ENCODE measurements around the gene ORC3.
"Not testable (repeated sequence)": the region's sequence is repeated elsewhere in the genome, so short reads cannot be mapped to it uniquely, and the experiment has no call there.

The ORC3 gene

DNA sequence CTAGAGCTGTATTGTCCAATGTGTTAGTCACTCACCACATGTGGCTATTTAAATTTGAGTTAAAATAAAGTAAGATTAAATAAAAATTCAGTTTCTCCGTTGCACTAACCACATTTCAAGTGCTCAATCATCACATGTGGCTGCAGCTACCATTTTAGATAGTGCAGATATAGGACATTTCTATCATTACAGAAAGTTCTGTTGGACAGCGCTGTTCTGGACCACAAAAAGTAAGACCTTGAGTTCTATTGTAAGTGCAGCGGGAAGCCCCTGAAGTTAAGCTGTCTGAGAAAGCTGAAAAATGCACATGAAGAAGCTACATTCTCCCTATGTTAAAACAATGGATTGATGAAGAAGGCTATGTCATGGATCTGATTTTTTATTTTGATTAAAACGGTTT, 1.1 kb downstream of the ORC3 start:
- DNase-seq (ENCODE audit: low read depth in 1 of 2, low spot score in 1 of 2): no peak

DNA sequence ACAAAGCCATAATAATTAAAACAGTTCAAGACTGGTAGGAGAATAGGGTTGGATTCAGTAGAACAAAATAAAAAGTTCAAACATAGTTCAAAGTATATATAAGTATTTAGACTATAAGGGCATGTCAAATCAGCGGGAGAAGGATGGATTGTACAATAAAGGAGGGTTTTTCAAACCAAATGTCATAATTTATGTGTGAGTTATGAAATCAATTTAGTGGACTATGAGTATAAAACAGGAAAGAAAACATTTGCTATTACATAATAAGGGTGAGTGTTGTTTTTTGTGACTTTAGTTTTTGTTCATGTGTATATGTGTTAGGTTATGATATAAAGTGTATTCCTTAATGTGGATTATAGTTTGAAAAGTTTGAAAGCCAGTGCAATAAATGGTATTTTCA, 10.6 kb downstream of the ORC3 start:
- no peak for DNase-seq (ENCODE audit: low read depth in 1 of 2, low spot score in 1 of 2)

DNA sequence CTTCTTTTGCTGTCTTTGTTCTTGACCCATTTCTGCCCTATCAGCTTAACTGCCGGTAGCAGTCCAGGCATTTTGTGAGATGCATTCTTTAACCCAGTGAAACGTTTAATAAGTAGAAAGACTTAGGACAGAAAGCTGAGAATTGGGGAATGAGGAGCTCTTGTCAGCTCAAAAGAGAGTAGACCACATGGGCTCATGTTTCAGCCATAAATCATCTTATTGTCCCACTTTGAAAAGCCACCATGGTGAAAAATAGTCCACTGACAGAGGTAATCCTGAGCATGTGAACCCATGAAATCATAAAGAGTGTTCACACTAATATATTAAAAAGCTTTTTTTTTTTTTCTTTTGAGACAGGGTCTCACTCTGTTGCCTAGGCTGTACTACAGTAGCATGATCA, 16.3 kb downstream of the ORC3 start:
- DNase-seq (ENCODE audit: low read depth in 1 of 2, low spot score in 1 of 2): no peak

DNA sequence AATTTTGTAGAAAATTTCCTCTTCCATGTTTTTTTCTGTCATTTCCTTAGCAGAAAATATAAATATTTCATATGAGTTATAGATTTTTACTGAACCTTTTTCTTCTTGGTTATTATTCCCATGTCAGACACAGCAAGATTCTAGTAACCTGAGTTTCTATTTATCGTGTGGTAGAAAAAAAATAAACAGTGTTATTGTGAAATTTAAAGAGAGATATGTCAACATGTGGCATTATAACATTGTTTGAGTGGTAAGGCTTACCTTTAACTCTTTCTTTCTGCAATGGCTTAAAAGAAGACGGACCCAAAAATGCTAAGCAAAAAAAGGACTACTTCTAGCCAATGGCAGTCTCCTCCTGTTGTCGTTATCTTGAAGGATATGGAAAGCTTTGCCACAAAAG, 18.9 kb downstream of the ORC3 start:
- DNase-seq (ENCODE audit: low read depth in 1 of 2, low spot score in 1 of 2): no peak

DNA sequence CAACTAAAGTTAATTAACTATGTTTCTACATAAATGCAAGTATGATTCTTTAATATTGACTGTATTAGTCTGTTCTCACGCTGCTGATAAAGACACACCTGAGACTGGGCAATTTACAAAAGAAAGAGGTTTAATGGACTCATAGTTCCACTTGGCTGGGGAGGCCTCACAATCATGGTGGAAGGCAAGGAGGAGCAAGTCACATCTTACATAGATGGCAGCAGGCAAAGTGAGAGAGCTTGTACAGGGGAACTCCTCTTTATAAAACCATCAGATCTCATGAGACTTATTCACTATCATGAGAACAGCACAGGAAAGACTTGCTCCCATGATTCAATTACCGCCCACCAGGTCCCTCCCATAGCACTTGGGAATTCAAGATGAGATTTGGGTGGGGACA, 23.1 kb downstream of the ORC3 start:
- not testable (repeated sequence) for DNase-seq (ENCODE audit: low read depth in 1 of 2, low spot score in 1 of 2)

DNA sequence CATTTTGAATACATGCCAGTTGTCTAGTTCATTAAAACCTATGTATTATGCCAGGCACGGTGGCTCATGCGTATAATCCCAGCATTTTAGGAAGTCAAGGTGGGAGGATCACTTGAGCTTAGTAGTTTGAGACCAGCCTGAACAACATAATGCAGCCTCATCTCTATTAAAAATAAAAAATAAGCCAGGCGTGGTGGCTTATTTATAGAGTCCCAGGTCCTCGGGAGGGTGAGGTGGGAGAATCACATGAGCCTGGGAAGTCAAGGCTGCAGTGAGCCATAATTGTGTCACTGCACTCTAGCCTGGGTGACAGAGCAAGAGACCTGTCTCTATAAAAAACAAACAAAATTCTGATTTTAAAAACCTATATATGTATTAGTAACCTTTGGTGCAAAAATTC, 27.5 kb downstream of the ORC3 start:
- no peak for DNase-seq (ENCODE audit: low read depth in 1 of 2, low spot score in 1 of 2)

DNA sequence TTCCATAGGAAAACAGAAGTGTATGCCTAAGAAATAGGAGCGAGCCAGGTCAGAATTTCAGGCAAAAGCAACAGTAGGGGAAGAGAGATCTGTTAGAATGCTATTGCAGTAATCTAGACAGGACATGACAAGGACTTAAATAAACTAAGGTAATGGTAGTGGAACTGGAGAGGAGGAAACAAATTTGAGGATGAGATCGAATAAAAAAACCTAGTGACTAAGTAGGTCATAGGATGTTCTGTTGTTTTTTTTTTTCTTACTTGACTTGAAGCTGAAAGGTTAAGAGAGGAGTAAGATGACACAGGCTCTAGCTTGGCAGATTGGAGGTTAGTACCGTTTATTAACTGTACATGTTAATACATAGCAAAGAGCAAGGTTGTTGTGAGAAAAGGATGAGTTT, 28.6 kb downstream of the ORC3 start:
- no peak for DNase-seq (ENCODE audit: low read depth in 1 of 2, low spot score in 1 of 2)

DNA sequence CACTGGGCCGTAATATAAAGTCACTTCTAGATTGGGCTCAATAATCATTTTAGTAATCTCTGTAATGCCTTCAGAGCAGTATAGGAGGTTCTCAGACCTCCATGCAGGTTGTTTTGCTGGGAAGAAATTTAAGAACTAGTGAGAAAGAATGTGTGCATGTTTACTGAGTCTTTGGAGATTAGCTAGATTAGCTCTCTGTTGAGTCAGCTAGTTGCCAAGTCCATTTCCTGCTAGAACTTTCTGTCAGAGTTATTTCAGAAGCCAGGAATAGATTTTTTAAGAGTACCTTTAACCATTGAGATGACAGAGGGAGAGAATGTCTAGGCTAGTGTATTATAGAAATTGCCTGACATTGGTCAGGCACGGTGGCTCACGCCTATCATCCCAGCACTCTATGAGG, 33.3 kb downstream of the ORC3 start:
- DNase-seq (ENCODE audit: low read depth in 1 of 2, low spot score in 1 of 2): no peak

DNA sequence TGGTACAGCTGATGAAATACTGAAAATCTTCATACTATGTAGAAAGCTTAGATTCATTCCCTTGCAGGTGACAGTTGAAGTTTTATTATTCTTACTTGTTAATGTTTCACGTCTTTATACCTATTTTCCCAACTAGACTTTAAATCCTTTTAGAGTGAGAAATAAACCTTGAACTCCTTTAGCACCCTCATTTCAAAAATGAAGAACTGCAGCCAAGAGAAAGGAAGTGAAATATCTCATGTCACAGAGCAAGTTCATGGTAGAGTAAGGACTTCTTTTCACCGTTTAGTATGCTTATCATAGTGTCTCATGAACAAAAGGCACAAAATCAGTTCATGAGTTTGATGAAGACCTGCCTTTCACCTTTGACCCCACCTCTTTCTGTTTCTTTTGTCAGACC, 38.5 kb downstream of the ORC3 start:
- no peak for DNase-seq (ENCODE audit: low read depth in 1 of 2, low spot score in 1 of 2)

DNA sequence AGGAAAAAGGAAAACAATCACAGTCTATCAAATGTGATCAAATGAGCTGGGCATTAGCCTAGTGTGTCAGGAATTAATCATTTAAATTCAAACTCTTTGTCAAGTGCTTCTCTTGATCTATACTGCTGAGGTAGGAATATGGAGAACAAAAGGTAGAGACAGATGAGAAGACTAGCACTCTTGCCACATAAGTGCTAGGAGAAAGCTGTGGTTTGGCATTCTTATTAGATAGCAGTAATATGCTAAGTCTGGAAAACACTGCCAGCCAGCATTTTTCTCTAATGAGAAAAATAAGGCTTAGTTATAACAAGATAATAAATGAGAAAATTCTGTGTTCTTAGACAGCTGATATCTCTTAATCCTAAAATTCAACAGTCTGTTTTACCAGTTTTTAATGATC, 38.9 kb downstream of the ORC3 start:
- DNase-seq (ENCODE audit: low read depth in 1 of 2, low spot score in 1 of 2): no peak

DNA sequence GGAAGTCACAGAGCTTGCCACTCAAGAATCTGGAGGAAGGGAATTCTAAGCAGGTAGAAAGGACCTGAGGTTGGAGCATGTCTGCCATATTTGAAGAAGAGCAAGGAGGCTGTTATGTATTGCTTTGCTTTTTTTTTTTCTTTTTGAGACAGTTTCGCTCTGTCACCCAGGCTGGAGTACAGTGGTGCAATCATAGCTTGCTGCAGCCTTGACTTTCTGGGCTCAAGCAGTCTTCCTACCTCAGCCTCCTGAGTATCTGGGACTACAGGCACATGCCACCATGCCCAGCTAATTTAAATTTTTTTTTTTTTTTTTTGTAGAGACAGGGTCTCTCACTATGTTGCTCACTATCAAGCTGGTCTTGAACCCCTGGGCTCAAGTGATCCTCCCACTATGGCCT, 40.8 kb downstream of the ORC3 start:
- no peak for DNase-seq (ENCODE audit: low read depth in 1 of 2, low spot score in 1 of 2)

DNA sequence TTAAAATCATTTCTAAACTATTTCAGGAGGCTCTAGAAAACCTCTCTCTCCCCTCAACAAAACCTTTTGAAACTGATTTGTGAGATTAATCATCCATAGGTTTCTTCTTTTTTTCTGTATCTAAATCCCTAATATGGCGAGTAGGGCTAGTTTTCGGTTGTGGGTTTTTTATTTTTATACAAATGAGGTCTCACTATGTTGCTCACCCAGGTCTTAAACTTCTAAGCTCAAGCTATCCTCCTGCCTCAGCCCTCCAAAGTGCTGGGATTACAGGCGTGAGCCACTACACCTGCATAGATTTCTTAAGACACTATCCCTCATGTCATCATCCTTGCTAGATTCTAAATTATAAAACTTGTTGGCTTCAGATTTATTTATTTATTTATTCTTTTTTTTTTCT, 43.9 kb downstream of the ORC3 start:
- DNase-seq (ENCODE audit: low read depth in 1 of 2, low spot score in 1 of 2): no peak

DNA sequence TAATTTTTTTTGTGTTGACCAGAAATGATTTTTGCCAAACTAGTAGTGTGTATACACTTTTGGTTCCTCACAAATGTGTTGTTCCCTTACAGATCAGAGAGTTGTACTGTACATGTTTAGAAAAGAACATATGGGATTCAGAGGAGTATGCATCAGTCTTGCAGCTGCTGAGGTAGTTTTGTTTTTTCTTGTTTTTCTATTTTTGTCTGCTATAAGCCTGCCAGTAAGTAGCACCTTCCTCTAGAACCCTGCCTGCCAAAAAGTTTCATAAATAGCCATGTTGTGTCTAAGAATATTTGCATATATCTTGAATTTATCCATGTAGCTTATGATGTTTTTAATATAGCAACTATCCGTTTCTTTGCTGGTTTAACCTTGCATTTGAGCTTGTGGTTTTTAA, 46.4 kb downstream of the ORC3 start:
- no peak for DNase-seq (ENCODE audit: low read depth in 1 of 2, low spot score in 1 of 2)

DNA sequence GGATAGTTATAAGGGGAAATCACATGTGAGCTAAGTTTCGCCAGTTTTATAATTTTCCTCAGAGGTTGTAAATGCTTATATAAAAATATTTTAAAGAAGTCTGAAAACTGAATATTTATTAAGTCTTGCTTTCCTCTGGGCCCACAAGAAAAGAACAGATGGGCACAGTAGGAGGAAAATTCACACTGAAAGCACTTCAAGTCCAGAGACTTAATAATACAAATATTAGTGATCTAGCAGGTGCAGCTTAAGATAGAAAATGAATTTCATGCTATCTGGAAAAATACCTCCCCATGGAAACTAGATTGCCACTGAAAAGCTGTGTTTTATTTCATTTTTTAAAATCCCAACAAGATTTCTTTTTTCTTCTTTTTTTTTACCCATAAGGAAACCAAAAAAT, 47.2 kb downstream of the ORC3 start:
- DNase-seq (ENCODE audit: low read depth in 1 of 2, low spot score in 1 of 2): no peak

DNA sequence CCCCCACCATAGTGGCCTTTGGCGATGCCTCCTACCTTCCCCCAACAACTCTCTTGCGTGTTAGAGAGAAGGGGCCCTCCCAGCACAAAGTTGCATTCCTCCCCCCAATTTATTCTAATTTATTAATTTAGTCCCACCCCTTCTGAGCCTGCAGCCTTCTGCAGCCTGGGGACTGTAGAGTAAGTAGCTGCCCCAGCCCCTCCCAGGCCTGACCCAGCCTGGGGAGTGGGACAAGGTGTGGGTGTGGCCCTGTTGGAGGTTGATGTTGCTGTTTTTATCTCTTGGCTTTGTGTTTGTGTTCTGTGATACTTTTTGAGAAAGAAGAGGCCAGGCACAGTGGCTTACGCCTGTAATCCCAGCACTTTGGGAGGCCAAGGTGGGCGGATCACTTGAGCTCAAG, 49.4 kb downstream of the ORC3 start:
- DNase-seq (ENCODE audit: low read depth in 1 of 2, low spot score in 1 of 2): no peak

DNA sequence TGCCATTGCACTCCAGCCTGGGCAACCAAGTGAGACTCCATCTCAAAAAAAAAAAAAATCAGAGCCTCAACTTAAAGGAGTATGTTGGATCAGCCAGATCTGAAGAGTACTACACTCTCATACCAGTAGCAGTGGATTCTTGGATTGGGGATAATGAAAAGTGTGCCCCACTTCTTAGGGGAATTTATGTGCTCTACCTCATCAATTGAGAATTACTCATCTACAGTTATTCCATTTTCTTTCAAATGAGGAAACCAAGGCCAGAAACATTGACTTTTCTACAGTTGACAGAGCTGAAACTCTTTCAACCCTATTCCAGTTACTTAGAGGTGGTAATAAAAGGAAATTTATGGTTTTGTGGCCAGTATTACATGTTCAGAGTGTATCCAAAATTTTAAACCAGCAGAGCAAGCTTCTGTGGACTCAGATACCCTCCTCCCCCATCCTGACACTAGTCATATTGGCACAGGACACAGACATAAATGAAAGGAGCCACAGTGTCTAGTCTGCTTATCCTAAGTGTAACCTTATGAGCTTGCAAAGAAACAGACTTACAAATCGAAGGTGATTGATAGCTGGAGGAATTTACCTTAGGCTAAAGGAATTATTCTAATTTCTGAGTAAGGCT, 51.2 kb downstream of the ORC3 start:
- no peak for DNase-seq (ENCODE audit: low read depth in 1 of 2, low spot score in 1 of 2)

DNA sequence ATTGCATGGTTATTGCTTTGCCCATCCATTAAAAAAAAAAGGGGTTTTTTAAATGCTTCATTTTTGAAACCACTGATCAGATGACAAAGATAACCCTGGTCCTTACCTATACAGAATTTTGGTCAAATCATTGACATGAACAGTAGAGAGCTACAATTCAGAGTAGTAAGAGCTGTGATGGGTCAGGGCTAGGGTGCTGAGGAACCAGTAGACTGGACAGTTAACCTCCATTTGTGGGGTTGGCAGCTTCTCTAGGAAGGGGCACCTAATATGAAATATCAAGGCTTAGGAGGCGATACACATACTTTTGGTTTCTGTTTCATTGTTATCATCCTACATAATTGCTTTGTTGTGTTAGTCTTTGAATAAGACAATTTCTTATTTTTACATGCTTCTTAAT, 55.1 kb downstream of the ORC3 start:
- DNase-seq (ENCODE audit: low read depth in 1 of 2, low spot score in 1 of 2): no peak

DNA sequence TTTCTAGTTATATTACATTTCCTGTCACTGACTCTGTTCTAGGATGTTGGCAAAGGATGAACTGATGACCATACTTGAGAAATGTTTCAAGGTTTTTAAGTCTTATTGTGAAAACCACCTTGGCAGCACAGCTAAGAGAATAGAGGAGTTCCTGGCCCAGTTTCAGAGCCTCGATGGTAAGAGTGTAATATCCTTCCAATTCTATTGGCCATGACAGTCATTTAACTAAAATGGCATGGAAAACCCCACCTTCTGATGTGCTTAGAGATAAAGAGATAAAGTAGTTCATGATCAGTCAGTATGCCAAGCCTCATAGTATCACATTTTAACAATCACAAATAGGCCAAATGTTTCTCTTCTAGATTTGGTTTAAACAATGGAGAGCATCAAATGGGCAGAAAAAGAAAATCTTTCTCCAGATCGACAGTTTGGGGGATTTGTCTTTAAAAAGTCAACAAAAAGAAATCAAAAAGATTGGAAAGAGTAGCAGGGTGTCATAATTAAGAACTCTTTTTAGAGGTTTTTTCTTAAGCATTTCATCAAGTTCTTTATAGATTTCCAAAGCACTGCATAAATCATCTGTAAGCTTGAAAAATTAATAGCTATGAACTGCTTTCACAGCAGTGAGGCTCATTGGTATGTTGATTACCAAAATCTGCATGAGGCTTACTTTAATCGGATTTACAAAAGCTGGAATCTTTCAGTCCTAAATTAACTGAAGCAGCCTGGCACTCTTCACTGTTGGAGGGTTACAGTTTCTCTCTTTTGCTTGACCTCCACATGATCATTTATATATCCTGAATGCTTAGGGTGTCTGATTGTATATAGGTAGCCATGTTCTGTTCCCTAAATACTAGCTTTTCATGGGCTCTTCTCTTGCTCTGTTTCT, 63.4 kb downstream of the ORC3 start:
- DNase-seq (ENCODE audit: low read depth in 1 of 2, low spot score in 1 of 2): no peak

DNA sequence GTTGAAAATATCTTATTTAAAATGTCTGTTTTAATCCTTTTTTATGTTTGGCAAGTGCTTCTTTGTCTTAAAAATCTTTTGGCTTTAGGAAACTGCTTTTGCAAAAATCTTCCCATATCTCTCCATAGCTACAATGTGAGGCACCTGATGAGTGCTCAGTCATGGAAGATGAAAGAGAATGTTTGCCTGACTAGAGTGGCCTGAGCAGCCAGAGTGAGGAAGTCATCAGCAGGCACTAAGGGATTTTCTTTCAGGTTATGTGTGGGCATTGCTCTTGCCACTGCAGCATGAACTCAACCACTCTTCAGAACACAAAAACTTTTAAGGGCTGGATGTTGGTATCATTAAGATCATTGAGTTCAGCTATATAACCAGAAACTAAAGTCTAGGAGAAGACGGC, 64.2 kb downstream of the ORC3 start:
- no peak for DNase-seq (ENCODE audit: low read depth in 1 of 2, low spot score in 1 of 2)

DNA sequence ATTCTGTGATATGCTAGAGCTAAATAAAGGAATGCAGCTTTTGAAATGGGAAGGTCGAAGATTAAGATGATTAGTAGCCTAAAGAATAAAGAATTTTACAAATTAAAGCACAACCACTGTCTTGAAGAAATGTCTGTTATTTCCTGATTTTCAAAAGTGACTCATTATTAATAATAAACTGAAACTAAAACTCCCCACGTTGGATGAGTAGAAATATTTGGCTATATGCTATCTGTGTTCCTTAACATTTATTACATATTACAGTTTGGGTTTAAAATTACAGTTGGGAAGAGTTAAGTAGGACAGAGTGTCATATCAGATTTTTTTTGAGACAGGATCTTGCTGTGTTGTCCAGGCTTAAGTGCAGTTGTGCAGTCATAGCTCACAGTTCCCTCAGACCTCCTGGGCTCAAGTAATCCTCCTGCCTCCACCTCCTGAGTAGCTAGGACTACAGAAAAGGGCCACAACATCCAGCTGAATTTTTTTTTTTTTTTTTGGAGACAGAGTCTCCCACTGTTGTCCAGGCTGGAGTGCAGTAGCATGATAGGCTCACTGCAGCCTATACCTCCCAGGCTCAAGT, 65.0 kb downstream of the ORC3 start:
- no peak for DNase-seq (ENCODE audit: low read depth in 1 of 2, low spot score in 1 of 2)

DNA sequence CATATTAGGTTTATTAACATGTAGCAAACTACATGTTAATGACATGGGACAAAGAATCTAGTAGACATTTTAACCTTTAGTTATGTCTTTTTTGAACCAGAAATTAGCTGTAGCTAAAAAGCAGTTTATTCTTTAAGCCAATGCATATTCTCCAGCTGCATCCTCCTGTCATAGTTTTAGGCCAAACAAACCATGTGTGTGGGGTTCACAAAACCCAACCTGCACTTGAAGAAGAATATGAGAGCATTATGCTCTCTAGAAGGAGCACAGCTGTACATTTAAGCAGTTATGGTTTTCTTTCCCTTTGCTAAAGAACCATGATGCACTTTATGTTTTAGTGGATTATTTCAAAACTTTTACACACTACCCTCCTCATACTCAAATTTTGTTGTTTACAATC, 65.9 kb downstream of the ORC3 start:
- no peak for DNase-seq (ENCODE audit: low read depth in 1 of 2, low spot score in 1 of 2)

DNA sequence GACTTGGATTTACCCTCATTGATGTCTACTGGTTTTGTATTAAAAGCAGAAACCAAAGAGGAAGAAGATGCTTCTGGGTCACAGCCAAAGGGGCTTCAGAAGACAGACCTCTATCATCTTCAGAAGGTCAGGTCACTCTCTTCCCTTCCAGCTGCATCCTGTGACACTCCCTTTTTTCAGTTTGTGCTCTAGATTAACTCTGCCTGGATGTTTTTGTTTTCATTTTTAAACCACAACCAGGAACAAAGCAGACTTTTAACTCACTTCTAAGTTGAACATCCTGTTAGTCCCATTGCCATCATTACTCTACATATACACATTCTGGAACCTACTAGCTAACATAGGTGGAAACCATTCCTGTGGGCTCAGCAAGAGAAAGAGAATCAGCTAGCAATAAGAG, 66.9 kb downstream of the ORC3 start:
- DNase-seq (ENCODE audit: low read depth in 1 of 2, low spot score in 1 of 2): no peak

DNA sequence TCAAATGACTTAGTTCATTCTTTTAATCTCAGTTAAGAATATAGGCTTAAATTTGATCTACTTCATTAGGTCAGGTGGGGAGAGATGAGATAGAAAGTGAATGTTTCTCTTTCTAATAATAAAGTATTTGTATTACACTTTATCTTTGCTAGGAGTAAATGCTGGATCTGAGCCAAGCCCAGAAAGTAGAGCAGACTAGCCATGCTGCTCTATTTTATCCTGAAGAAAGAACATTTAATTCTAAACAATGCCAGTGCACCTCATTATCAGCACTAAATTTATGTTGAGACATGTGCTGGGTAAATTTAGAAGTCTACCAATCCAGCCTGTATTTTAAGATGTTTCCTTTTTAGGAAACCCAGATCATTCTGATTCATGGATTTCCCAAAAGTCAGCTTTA, 68.6 kb downstream of the ORC3 start:
- no peak for DNase-seq (ENCODE audit: low read depth in 1 of 2, low spot score in 1 of 2)
